ENCODE measurements around the gene TXN.
"Not testable (repeated sequence)": the region's sequence is repeated elsewhere in the genome, so short reads cannot be mapped to it uniquely, and the experiment has no call there.

TXN gene

DNA sequence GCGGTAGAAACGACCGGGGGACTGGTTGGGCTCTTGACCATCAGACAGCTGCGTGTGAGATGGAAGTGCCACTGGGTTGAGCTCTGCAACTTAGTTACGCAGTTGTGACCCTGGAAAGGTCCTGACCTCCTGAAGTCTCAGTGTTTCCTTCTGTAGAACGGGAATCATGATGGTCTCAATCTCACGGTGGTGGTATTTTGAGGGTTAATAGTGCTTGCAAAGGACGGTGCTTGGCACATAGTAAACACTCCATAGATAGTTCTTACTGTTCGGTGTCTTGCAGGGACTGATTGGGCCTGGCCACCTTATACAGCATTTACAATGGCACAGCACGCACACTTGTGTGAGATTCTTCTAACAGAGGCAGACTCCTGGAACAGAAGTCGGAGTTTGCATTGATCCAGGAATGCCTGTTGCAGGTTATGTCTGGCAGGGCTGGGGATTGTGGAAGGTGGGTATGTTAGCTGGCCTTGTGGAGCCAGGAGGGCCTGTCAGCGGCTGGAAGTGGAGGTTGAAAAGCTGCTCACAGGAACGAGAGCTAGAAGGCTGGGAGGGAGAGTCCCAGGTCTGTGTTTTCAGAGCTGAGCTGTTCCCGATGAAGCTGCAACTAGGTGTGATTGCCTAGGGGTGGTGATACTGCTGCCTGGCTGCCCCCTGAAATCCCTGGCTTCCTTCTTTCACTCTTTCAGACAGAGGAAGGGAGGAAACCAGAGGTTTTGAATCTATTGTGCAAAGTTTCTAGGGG, 962 bp upstream of the TXN start:
- peak overlapping the region; percentile 92 for H3K4me3 ChIP-seq (replicated peaks; ENCODE audit: low read depth, low read length)
- DNase-seq (ENCODE audit: extremely low read depth, insufficient read length) = no peak
- no peak for TF ChIP-seq CTCF (IDR thresholded peaks at IDR 0.05; ENCODE audit: insufficient read depth, low read length, poor library complexity, severe bottlenecking)
- H3K36me3 ChIP-seq (ENCODE audit: control insufficient read depth, insufficient read depth, low read length) = no peaks in the 10 kb centered on the region
- H3K27me3 ChIP-seq (replicated peaks; ENCODE audit: control insufficient read depth, insufficient read depth, low read length) = no peaks in the 10 kb centered on the region

- Histone ChIP-seq H3K4me3 (replicated peaks; ENCODE audit: low read depth, low read length) (peak overlapping the region; percentile 92), H3K27me3 (replicated peaks; ENCODE audit: control insufficient read depth, insufficient read depth, low read length) (no peaks in the 10 kb centered on the region), H3K36me3 (ENCODE audit: control insufficient read depth, insufficient read depth, low read length) (no peaks in the 10 kb centered on the region)
- TF ChIP-seq CTCF (IDR thresholded peaks at IDR 0.05; ENCODE audit: insufficient read depth, low read length, poor library complexity, severe bottlenecking) = no peak
- DNase-seq (ENCODE audit: extremely low read depth, insufficient read length) = peak; percentile 73
These were observed 586 bp downstream of the TXN start for GRCh38 chr9:110255463-110256379.

DNA sequence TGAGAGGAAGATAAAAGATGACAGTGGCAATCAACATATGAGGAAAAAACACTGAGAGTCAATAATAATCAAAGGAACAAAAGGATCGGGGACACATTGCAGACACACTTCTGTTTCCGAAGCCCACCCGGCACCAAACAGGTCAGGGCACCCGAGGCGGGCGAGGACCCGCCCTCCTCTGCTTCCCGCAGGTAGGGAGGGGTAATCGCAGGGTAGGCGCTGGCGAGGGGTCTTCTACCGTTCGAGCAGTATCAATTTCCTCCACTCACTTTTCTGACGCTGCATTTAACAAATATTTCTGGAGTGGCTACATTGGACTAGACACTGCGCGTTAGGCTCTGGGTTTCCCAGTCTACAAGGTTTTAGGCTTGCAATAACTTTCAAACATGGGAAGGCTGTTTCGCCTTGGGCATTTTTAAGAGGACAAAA, 1.3 kb downstream of the TXN start:
- DNase-seq (ENCODE audit: extremely low read depth, insufficient read length) = peak; percentile 25
- H3K27me3 ChIP-seq (replicated peaks; ENCODE audit: control insufficient read depth, insufficient read depth, low read length) = no peaks in the 10 kb centered on the region
- H3K4me3 ChIP-seq (replicated peaks; ENCODE audit: low read depth, low read length) = peak overlapping the region; percentile 92
- no peaks in the 10 kb centered on the region for H3K36me3 ChIP-seq (ENCODE audit: control insufficient read depth, insufficient read depth, low read length)
- TF ChIP-seq CTCF (IDR thresholded peaks at IDR 0.05; ENCODE audit: insufficient read depth, low read length, poor library complexity, severe bottlenecking) = no peak

DNA sequence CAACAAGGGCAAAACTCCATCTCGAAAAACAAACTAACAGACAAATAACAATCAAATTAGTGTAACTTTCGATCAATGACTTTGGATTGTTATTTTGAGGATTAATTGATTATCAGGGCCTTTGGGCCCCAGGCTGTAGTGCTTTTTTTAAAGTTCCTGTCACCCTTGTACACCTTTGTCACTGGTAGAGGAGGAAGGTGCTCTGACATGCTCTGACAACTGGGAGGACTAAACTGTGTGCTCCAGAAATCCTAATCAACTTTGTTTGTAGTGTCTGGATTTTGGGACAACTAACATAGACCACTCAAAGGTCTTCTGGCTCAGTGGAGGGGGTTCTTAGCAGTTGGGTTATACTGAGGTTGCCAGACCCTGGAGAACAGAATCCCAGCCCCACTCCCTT, 1.8 kb downstream of the TXN start:
- no peak for TF ChIP-seq CTCF (IDR thresholded peaks at IDR 0.05; ENCODE audit: insufficient read depth, low read length, poor library complexity, severe bottlenecking)
- DNase-seq (ENCODE audit: extremely low read depth, insufficient read length) = no peak
- peaks cover 5% of the 10 kb centered on the region for H3K36me3 ChIP-seq (ENCODE audit: control insufficient read depth, insufficient read depth, low read length)
- H3K27me3 ChIP-seq (replicated peaks; ENCODE audit: control insufficient read depth, insufficient read depth, low read length) = no peaks in the 10 kb centered on the region
- peak overlapping the region; percentile 92 for H3K4me3 ChIP-seq (replicated peaks; ENCODE audit: low read depth, low read length)

DNA sequence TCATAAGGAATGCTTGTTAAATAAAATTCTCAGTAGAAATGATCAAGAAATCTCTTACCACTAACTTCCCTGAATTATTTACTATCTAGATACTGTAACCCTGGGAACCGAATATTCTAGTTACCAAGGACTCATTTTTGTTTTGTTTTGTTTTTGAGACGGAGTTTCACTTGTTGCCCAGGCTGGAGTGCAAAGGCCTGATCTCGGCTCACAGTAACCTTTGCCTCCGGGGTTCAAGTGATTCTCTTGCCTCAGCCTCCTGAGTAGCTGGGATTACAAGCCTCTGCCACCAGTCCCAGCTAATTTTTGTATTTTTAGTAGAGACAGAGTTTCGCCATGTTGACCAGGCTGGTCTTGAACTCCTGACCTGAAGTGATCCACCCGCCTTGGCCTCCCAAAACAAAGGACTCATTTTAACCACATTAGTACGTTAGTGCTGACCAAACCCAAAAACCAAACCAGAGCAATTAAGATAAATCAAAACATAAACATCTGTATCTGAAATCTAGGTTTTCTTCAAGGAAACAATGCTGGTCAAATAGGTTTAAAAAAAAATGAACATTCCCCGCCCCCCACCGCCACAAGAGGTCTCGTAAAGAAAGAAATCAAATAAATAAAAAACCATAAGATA, 3.7 kb downstream of the TXN start:
- DNase-seq (ENCODE audit: extremely low read depth, insufficient read length) = no peak
- Histone ChIP-seq H3K4me3 (replicated peaks; ENCODE audit: low read depth, low read length) (no peak overlapping the region), H3K27me3 (replicated peaks; ENCODE audit: control insufficient read depth, insufficient read depth, low read length) (no peaks in the 10 kb centered on the region), H3K36me3 (ENCODE audit: control insufficient read depth, insufficient read depth, low read length) (peaks cover 9% of the 10 kb centered on the region)
- no peak for TF ChIP-seq CTCF (IDR thresholded peaks at IDR 0.05; ENCODE audit: insufficient read depth, low read length, poor library complexity, severe bottlenecking)

GRCh38 chr9:110251770-110252169, 4.5 kb downstream of the TXN start:
- not testable (repeated sequence) for H3K36me3 ChIP-seq (ENCODE audit: control insufficient read depth, insufficient read depth, low read length); H3K4me3 ChIP-seq (replicated peaks; ENCODE audit: low read depth, low read length); H3K27me3 ChIP-seq (replicated peaks; ENCODE audit: control insufficient read depth, insufficient read depth, low read length); DNase-seq (ENCODE audit: extremely low read depth, insufficient read length)

Data from GM06990 (cell line).